ENCODE measurements around the gene TMEM163. TPM values are rescaled to one million over a fixed set of nuclear protein-coding genes. Genes with fewer than 3 reads are reported as not detected.

Gene TMEM163
- total RNA-seq, 1 experiment from 2014 or later, result 0.94 TPM

DNA sequence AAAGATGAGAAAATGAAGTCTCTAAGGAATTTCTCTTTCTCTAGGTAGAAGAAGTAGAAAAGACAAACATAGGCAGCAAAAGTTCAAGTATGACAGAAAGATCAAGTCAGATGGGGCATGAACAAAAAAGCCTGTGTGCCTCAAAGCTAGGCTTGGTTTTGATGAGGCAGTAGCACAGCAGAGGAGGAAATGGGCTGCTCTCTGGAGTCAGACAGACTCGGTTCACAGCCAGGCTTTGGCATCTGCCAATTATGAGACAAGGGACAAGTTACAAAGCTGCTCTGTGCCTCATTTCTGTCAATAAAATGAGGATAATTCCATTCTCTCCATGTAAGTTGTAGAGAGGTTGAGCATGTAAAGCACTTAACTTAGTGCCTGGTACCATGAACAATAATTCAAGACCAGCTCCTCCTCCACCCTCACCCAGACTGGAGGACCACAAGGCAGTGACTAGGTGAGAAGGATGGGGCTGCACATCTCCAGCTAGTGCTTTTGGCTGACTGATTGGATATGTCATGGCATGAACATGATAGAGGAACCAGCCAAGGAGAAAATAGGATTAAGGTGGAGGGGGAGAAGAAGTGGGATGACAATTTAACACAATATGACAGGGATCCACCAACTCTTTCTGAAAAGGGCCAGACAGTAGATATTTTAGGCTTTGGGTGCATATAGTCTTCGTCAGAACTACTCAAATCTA, 84.6 kb downstream of the TMEM163 start (continued):
- TF ChIP-seq TCF7 (CRISPR knock-in tag; IDR thresholded peaks at IDR 0.05; ENCODE audit: low read depth) (no peak), ARID4B (CRISPR knock-in tag; IDR thresholded peaks at IDR 0.05; ENCODE audit: borderline replicate concordance) (no peak), ZNF263 (CRISPR knock-in tag; IDR thresholded peaks at IDR 0.05; ENCODE audit: low read depth) (no peak), FOXK1 (CRISPR knock-in tag; IDR thresholded peaks at IDR 0.05) (no peak), MXD4 (CRISPR knock-in tag; IDR thresholded peaks at IDR 0.05; ENCODE audit: borderline replicate concordance) (no peak), ZNF138 (CRISPR knock-in tag; conservative IDR thresholded peaks at IDR 0.05) (no peak)

DNA sequence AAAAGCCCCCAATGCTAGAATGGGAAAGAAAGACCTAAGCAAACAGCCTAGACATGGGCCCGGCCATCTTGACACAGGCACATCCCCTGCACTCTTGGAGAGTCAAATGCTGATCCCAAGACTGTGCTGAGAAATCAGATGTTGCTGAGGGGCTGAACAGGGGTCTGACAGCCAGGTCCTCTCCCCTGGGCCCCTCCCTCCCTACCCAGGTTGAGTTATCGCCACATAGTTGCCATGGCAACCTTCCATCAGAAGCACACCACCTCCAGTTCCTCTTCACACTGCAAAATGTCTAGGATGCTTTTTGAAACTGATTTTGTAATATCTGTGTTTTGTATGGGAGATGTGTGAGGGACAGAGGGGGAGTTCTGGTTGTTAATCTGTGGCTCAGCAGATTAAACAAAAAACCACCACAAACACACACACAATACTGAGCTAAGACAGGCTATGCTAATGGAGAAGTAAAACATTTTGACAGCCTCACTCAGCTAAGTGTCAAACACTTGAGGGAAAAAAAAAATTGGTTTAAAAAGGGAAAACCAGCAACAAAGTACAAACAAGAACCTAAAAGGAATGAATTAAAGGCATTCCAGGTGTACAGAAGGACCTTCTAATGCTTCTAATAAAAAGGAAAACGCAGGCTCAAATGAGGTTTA, 88.2 kb downstream of the TMEM163 start:
- ATAC-seq, result no peak
- Mint-ChIP-seq H3K27ac (no peak overlapping the region), H3K9me3 (no peaks in the 10 kb centered on the region), H3K27me3 (ENCODE audit: low read depth) (no peaks in the 10 kb centered on the region), H3K36me3 (no peaks in the 10 kb centered on the region), H3K4me3 (no peak overlapping the region), H3K4me1 (no peaks in the 10 kb centered on the region)
- TF ChIP-seq ZNF121 (CRISPR knock-in tag; IDR thresholded peaks at IDR 0.05) (no peak), ARID4B (CRISPR knock-in tag; IDR thresholded peaks at IDR 0.05; ENCODE audit: borderline replicate concordance) (no peak), SMAD4 (CRISPR knock-in tag; IDR thresholded peaks at IDR 0.05) (no peak)
- TF ChIP-seq, protein P1, sequence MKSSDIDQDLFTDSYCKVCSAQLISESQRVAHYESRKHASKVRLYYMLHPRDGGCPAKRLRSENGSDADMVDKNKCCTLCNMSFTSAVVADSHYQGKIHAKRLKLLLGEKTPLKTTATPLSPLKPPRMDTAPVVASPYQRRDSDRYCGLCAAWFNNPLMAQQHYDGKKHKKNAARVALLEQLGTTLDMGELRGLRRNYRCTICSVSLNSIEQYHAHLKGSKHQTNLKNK (CRISPR knock-in tag; IDR thresholded peaks at IDR 0.05), result no peak
- TF ChIP-seq, protein P2, sequence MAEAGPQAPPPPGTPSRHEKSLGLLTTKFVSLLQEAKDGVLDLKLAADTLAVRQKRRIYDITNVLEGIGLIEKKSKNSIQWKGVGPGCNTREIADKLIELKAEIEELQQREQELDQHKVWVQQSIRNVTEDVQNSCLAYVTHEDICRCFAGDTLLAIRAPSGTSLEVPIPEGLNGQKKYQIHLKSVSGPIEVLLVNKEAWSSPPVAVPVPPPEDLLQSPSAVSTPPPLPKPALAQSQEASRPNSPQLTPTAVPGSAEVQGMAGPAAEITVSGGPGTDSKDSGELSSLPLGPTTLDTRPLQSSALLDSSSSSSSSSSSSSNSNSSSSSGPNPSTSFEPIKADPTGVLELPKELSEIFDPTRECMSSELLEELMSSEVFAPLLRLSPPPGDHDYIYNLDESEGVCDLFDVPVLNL (CRISPR knock-in tag; IDR thresholded peaks at IDR 0.05; ENCODE audit: borderline replicate concordance, low read depth), result no peak
- no peak for DNase-seq (ENCODE audit: low spot score)
- POLR2A ChIA-PET, result no interaction called here
- CTCF ChIA-PET, result interaction anchor here (0.6 kb wide), 1 partner anchor 73 kb away, joined by 3 read pairs; no protein-coding TSS in a partner anchor

- ATAC-seq (no peak), DNase-seq (ENCODE audit: low spot score) (no peak)
- H3K36me3 Mint-ChIP-seq, result no peaks in the 10 kb centered on the region
- ChIA-PET CTCF (no interaction called here), POLR2A (no interaction called here)
- no peaks in the 10 kb centered on the region for H3K27me3 Mint-ChIP-seq (ENCODE audit: low read depth)
- H3K4me1 Mint-ChIP-seq, result no peaks in the 10 kb centered on the region
- H3K9me3 Mint-ChIP-seq, result no peaks in the 10 kb centered on the region
- H3K4me3 Mint-ChIP-seq, result no peak overlapping the region
- TF ChIP-seq GRHL2 (CRISPR knock-in tag; IDR thresholded peaks at IDR 0.05; ENCODE audit: insufficient replicate concordance, severe bottlenecking) (no peak), ZNF263 (CRISPR knock-in tag; IDR thresholded peaks at IDR 0.05; ENCODE audit: low read depth) (no peak), TCF7 (CRISPR knock-in tag; IDR thresholded peaks at IDR 0.05; ENCODE audit: low read depth) (no peak), NFATC4 (CRISPR knock-in tag; IDR thresholded peaks at IDR 0.05) (no peak)
- TF ChIP-seq, protein P3, sequence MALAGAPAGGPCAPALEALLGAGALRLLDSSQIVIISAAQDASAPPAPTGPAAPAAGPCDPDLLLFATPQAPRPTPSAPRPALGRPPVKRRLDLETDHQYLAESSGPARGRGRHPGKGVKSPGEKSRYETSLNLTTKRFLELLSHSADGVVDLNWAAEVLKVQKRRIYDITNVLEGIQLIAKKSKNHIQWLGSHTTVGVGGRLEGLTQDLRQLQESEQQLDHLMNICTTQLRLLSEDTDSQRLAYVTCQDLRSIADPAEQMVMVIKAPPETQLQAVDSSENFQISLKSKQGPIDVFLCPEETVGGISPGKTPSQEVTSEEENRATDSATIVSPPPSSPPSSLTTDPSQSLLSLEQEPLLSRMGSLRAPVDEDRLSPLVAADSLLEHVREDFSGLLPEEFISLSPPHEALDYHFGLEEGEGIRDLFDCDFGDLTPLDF (CRISPR knock-in tag; IDR thresholded peaks at IDR 0.05), result no peak
- TF ChIP-seq, protein P4, sequence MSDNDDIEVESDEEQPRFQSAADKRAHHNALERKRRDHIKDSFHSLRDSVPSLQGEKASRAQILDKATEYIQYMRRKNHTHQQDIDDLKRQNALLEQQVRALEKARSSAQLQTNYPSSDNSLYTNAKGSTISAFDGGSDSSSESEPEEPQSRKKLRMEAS (CRISPR knock-in tag; IDR thresholded peaks at IDR 0.05), result no peak
- TF ChIP-seq, protein P5, sequence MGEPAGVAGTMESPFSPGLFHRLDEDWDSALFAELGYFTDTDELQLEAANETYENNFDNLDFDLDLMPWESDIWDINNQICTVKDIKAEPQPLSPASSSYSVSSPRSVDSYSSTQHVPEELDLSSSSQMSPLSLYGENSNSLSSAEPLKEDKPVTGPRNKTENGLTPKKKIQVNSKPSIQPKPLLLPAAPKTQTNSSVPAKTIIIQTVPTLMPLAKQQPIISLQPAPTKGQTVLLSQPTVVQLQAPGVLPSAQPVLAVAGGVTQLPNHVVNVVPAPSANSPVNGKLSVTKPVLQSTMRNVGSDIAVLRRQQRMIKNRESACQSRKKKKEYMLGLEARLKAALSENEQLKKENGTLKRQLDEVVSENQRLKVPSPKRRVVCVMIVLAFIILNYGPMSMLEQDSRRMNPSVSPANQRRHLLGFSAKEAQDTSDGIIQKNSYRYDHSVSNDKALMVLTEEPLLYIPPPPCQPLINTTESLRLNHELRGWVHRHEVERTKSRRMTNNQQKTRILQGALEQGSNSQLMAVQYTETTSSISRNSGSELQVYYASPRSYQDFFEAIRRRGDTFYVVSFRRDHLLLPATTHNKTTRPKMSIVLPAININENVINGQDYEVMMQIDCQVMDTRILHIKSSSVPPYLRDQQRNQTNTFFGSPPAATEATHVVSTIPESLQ (CRISPR knock-in tag; IDR thresholded peaks at IDR 0.05), result no peak
- H3K27ac Mint-ChIP-seq, result no peak overlapping the region
Observed at GRCh38 chr2:134628453-134628852, 90.3 kb downstream of the TMEM163 start.

Data from WTC11 (cell line).